GM23338 (cell line): ENCODE results near the gene SHISA8. TPM values are rescaled to one million over a fixed set of nuclear protein-coding genes. Genes with fewer than 3 reads are reported as not detected.

ENCODE experiments used
- ATAC-seq: fragments of 200-7000 bp; cut with Tn5 transposase; 3 replicates; pipeline ENCODE4 v1.9.1; 2020
- DNase-seq: peaks from one replicate; pipeline ENCODE4 v3.0.0-alpha.2; 2015; ENCODE audit warnings: low spot score
- H2AFZ ChIP-seq: fragments of 200-600 bp; sonication (generic); 2 replicates; pipeline ENCODE4 v1.8.0; 2016; ENCODE audit warnings: antibody characterized with exemption, mild to moderate bottlenecking, moderate library complexity
- H3F3A ChIP-seq: fragments of 200-600 bp; sonication (generic); replicated peaks from 2 replicates; pipeline ENCODE4 v1.8.0; 2017; ENCODE audit warnings: antibody characterized with exemption, mixed run types, low read depth
- H3K27ac ChIP-seq: fragments of 200-600 bp; sonication (generic); 2 replicates; pipeline ENCODE4 v1.6.1; 2016; ENCODE audit warnings: low read depth
- H3K27me3 ChIP-seq: fragments of 200-600 bp; sonication (generic); 2 replicates; pipeline ENCODE4 v1.8.0; 2016; ENCODE audit warnings: mild to moderate bottlenecking, mixed run types, moderate library complexity; ENCODE audit not compliant: insufficient read depth
- H3K36me3 ChIP-seq: fragments of 200-600 bp; sonication (generic); 2 replicates; pipeline ENCODE4 v1.8.0; 2016; ENCODE audit warnings: mild to moderate bottlenecking; ENCODE audit not compliant: insufficient read depth
- H3K4me1 ChIP-seq: fragments of 200-600 bp; sonication (generic); 2 replicates; pipeline ENCODE4 v1.8.0; 2016; ENCODE audit warnings: mild to moderate bottlenecking, moderate library complexity; ENCODE audit not compliant: insufficient read depth
- H3K4me2 ChIP-seq: fragments of 200-600 bp; sonication (generic); 2 replicates; pipeline ENCODE4 v1.7.1; 2017; ENCODE audit warnings: mixed run types
- H3K4me3 ChIP-seq: fragments of 200-600 bp; sonication (generic); 2 replicates; pipeline ENCODE4 v1.6.1; 2016; ENCODE audit warnings: mixed run types
- H3K79me2 ChIP-seq: fragments of 200-600 bp; sonication (generic); replicated peaks from 2 replicates; pipeline ENCODE4 v1.8.0; 2017; ENCODE audit warnings: mild to moderate bottlenecking; ENCODE audit not compliant: insufficient read depth
- H3K9me2 ChIP-seq: fragments of 200-600 bp; sonication (generic); 2 replicates; pipeline ENCODE4 v1.8.0; 2017; ENCODE audit not compliant: insufficient read depth
- H4K20me1 ChIP-seq: fragments of 200-600 bp; sonication (generic); replicated peaks from 2 replicates; pipeline ENCODE4 v1.8.0; 2017; ENCODE audit warnings: mild to moderate bottlenecking; ENCODE audit not compliant: insufficient read depth
- H3K27ac Mint-ChIP-seq: 2 replicates; pipeline ENCODE4 v1.8.0; 2020; ENCODE audit warnings: inconsistent platforms, mild to moderate bottlenecking, moderate library complexity, mixed read lengths
- H3K27me3 Mint-ChIP-seq: 3 replicates; pipeline ENCODE4 v1.8.0; 2022; ENCODE audit warnings: low read depth, mild to moderate bottlenecking, moderate library complexity, mixed read lengths, inconsistent platforms; ENCODE audit not compliant: insufficient read depth, poor library complexity
- H3K36me3 Mint-ChIP-seq: 3 replicates; pipeline ENCODE4 v1.8.0; 2021; ENCODE audit warnings: low read depth, mild to moderate bottlenecking, inconsistent platforms, moderate library complexity, mixed read lengths
- H3K4me1 Mint-ChIP-seq: 3 replicates; pipeline ENCODE4 v1.8.0; 2020; ENCODE audit warnings: mild to moderate bottlenecking, inconsistent platforms, mixed read lengths
- H3K4me3 Mint-ChIP-seq: 3 replicates; pipeline ENCODE4 v1.8.0; 2021; ENCODE audit warnings: moderate library complexity, mild to moderate bottlenecking, inconsistent platforms, mixed read lengths
- H3K9me3 Mint-ChIP-seq: 3 replicates; pipeline ENCODE4 v1.8.0; 2020; ENCODE audit warnings: moderate library complexity, mild to moderate bottlenecking, inconsistent platforms, mixed read lengths
- CREB1 ChIP-seq: fragments of 250-450 bp; sonication (Bioruptor Pico); IDR thresholded peaks from 2 replicates; pipeline ENCODE4 v1.5.0; 2020; ENCODE audit warnings: low read depth, mild to moderate bottlenecking, moderate library complexity
- EZH2 ChIP-seq: fragments of 200-600 bp; sonication (generic); IDR thresholded peaks from one replicate; pipeline ENCODE4 v1.8.0; 2017; ENCODE audit warnings: antibody characterized with exemption, mild to moderate bottlenecking, low read depth; ENCODE audit not compliant: unreplicated experiment
- EZH2phosphoT487 ChIP-seq: fragments of 200-600 bp; sonication (generic); IDR thresholded peaks from one replicate; pipeline ENCODE4 v1.8.1; 2018; ENCODE audit warnings: antibody characterized with exemption; ENCODE audit not compliant: unreplicated experiment
- JUNB ChIP-seq: IDR thresholded peaks from one replicate; pipeline ENCODE4 v1.6.1; 2016; ENCODE audit warnings: antibody characterized with exemption; ENCODE audit not compliant: unreplicated experiment
- NANOG ChIP-seq: IDR thresholded peaks from 2 replicates; pipeline ENCODE4 v1.6.1; 2016; ENCODE audit warnings: antibody characterized with exemption, borderline replicate concordance
- POLR2AphosphoS5 ChIP-seq: IDR thresholded peaks from 2 replicates; pipeline ENCODE4 v1.6.1; 2016; ENCODE audit warnings: antibody characterized with exemption, low read depth
- STAT1 ChIP-seq: IDR thresholded peaks from one replicate; pipeline ENCODE4 v1.6.1; 2016; ENCODE audit warnings: antibody characterized with exemption; ENCODE audit not compliant: unreplicated experiment
- ZNF114 ChIP-seq: fragments of 250-450 bp; sonication (Bioruptor Pico); IDR thresholded peaks from 2 replicates; pipeline ENCODE4 v1.5.0; 2020; ENCODE audit warnings: mild to moderate bottlenecking, moderate library complexity
- ZNF331 ChIP-seq: fragments of 250-450 bp; sonication (Bioruptor Pico); IDR thresholded peaks from 2 replicates; pipeline ENCODE4 v1.5.0; 2020; ENCODE audit warnings: low read depth, mild to moderate bottlenecking, moderate library complexity
- polyA plus RNA-seq: library from polyadenylated mRNA; unstranded; fragments of >200 nt; fragmentation: Nextera tagmentation; extraction: Ambion mirVana; gene quantifications from 2 replicates; pipeline ENCODE4 v1.2.1, GENCODE V29; 2016
- total RNA-seq: library from RNA; depleted of rRNA; stranded (reverse); fragments of >200 nt; shearing (Covaris generic); gene quantifications from 2 replicates; pipeline ENCODE4 v1.2.3, GENCODE V29; 2014
- TF ChIP-seq, protein P1 (sequence below): IDR thresholded peaks from one replicate; pipeline ENCODE4 v1.6.1; 2018; ENCODE audit warnings: antibody characterized with exemption; ENCODE audit not compliant: unreplicated experiment
- TF ChIP-seq, protein P2 (sequence below), 2 experiments: fragments of 200-600 bp in 1 of 2; sonication (generic) in 1 of 2; conservative IDR thresholded peaks; 2 replicates each; pipeline versions ENCODE4 v1.5.1 to v1.6.1; 2016 to 2017; ENCODE audit warnings: antibody characterized with exemption in 2 of 2, low read depth in 2 of 2, mild to moderate bottlenecking in 2 of 2, moderate library complexity in 1 of 2
- TF ChIP-seq, protein P3 (sequence below): fragments of 250-450 bp; sonication (Bioruptor Pico); IDR thresholded peaks from 2 replicates; pipeline ENCODE4 v1.5.0; 2020; ENCODE audit warnings: mild to moderate bottlenecking, moderate library complexity
- TF ChIP-seq, protein P4 (sequence below): IDR thresholded peaks from 2 replicates; pipeline ENCODE4 v1.6.1; 2016; ENCODE audit warnings: antibody characterized with exemption

The SHISA8 gene
- total and polyA plus RNA-seq, 2 experiments from 2014 or later, result 5.1 TPM; not detected in 1

DNA sequence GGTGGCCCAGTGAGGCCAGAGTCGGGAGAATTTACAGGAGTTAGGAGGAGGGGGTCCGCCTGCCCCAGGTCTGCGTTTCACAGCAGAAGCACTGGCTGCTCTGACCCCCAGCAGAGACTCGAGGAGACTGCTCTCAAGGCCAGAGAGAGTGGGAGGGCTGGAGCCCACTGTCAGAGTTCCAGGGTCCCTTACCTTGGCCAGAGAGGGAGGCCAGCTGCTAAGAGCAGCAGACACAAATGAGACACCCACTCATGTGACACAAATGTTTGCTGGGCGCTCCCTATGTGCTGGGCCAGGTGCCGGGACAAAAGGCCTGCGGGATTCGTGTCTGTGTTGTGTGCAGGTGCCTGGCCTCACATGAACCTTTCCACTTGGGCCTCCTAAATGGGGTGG lies 14.5 kb upstream of the SHISA8 start:
- no peaks in the 10 kb centered on the region; the same call in none of the 2 replicates for H3K4me1 ChIP-seq
- peaks cover 58% of the 10 kb centered on the region for H3K27me3 Mint-ChIP-seq
- no peak overlapping the region for H3K4me2 ChIP-seq
- no peaks in the 10 kb centered on the region for H3K9me2 ChIP-seq
- TF ChIP-seq, protein P1, sequence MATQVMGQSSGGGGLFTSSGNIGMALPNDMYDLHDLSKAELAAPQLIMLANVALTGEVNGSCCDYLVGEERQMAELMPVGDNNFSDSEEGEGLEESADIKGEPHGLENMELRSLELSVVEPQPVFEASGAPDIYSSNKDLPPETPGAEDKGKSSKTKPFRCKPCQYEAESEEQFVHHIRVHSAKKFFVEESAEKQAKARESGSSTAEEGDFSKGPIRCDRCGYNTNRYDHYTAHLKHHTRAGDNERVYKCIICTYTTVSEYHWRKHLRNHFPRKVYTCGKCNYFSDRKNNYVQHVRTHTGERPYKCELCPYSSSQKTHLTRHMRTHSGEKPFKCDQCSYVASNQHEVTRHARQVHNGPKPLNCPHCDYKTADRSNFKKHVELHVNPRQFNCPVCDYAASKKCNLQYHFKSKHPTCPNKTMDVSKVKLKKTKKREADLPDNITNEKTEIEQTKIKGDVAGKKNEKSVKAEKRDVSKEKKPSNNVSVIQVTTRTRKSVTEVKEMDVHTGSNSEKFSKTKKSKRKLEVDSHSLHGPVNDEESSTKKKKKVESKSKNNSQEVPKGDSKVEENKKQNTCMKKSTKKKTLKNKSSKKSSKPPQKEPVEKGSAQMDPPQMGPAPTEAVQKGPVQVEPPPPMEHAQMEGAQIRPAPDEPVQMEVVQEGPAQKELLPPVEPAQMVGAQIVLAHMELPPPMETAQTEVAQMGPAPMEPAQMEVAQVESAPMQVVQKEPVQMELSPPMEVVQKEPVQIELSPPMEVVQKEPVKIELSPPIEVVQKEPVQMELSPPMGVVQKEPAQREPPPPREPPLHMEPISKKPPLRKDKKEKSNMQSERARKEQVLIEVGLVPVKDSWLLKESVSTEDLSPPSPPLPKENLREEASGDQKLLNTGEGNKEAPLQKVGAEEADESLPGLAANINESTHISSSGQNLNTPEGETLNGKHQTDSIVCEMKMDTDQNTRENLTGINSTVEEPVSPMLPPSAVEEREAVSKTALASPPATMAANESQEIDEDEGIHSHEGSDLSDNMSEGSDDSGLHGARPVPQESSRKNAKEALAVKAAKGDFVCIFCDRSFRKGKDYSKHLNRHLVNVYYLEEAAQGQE, result no peak
- no peak for TF ChIP-seq POLR2AphosphoS5
- TF ChIP-seq, protein P2, sequence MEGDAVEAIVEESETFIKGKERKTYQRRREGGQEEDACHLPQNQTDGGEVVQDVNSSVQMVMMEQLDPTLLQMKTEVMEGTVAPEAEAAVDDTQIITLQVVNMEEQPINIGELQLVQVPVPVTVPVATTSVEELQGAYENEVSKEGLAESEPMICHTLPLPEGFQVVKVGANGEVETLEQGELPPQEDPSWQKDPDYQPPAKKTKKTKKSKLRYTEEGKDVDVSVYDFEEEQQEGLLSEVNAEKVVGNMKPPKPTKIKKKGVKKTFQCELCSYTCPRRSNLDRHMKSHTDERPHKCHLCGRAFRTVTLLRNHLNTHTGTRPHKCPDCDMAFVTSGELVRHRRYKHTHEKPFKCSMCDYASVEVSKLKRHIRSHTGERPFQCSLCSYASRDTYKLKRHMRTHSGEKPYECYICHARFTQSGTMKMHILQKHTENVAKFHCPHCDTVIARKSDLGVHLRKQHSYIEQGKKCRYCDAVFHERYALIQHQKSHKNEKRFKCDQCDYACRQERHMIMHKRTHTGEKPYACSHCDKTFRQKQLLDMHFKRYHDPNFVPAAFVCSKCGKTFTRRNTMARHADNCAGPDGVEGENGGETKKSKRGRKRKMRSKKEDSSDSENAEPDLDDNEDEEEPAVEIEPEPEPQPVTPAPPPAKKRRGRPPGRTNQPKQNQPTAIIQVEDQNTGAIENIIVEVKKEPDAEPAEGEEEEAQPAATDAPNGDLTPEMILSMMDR (conservative IDR thresholded peaks at IDR 0.05; ENCODE audit: low read depth in 2 of 2), result no peak
- TF ChIP-seq ZNF114, result no peak
- TF ChIP-seq EZH2, result no peak
- TF ChIP-seq STAT1, result no peak
- TF ChIP-seq JUNB, result no peak
- no peak for TF ChIP-seq ZNF331
- TF ChIP-seq CREB1 (CRISPR knock-in tag), result no peak
- no peak for TF ChIP-seq EZH2phosphoT487
- no peak for TF ChIP-seq NANOG
- TF ChIP-seq, protein P3, sequence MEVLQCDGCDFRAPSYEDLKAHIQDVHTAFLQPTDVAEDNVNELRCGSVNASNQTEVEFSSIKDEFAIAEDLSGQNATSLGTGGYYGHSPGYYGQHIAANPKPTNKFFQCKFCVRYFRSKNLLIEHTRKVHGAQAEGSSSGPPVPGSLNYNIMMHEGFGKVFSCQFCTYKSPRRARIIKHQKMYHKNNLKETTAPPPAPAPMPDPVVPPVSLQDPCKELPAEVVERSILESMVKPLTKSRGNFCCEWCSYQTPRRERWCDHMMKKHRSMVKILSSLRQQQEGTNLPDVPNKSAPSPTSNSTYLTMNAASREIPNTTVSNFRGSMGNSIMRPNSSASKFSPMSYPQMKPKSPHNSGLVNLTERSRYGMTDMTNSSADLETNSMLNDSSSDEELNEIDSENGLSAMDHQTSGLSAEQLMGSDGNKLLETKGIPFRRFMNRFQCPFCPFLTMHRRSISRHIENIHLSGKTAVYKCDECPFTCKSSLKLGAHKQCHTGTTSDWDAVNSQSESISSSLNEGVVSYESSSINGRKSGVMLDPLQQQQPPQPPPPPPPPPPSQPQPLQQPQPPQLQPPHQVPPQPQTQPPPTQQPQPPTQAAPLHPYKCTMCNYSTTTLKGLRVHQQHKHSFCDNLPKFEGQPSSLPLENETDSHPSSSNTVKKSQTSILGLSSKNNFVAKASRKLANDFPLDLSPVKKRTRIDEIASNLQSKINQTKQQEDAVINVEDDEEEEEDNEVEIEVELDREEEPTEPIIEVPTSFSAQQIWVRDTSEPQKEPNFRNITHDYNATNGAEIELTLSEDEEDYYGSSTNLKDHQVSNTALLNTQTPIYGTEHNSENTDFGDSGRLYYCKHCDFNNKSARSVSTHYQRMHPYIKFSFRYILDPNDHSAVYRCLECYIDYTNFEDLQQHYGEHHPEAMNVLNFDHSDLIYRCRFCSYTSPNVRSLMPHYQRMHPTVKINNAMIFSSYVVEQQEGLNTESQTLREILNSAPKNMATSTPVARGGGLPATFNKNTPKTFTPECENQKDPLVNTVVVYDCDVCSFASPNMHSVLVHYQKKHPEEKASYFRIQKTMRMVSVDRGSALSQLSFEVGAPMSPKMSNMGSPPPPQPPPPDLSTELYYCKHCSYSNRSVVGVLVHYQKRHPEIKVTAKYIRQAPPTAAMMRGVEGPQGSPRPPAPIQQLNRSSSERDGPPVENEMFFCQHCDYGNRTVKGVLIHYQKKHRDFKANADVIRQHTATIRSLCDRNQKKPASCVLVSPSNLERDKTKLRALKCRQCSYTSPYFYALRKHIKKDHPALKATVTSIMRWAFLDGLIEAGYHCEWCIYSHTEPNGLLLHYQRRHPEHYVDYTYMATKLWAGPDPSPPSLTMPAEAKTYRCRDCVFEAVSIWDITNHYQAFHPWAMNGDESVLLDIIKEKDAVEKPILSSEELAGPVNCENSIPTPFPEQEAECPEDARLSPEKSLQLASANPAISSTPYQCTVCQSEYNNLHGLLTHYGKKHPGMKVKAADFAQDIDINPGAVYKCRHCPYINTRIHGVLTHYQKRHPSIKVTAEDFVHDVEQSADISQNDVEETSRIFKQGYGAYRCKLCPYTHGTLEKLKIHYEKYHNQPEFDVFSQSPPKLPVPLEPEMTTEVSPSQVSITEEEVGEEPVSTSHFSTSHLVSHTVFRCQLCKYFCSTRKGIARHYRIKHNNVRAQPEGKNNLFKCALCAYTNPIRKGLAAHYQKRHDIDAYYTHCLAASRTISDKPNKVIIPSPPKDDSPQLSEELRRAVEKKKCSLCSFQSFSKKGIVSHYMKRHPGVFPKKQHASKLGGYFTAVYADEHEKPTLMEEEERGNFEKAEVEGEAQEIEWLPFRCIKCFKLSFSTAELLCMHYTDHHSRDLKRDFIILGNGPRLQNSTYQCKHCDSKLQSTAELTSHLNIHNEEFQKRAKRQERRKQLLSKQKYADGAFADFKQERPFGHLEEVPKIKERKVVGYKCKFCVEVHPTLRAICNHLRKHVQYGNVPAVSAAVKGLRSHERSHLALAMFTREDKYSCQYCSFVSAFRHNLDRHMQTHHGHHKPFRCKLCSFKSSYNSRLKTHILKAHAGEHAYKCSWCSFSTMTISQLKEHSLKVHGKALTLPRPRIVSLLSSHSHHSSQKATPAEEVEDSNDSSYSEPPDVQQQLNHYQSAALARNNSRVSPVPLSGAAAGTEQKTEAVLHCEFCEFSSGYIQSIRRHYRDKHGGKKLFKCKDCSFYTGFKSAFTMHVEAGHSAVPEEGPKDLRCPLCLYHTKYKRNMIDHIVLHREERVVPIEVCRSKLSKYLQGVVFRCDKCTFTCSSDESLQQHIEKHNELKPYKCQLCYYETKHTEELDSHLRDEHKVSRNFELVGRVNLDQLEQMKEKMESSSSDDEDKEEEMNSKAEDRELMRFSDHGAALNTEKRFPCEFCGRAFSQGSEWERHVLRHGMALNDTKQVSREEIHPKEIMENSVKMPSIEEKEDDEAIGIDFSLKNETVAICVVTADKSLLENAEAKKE (CRISPR knock-in tag), result no peak
- TF ChIP-seq, protein P4, sequence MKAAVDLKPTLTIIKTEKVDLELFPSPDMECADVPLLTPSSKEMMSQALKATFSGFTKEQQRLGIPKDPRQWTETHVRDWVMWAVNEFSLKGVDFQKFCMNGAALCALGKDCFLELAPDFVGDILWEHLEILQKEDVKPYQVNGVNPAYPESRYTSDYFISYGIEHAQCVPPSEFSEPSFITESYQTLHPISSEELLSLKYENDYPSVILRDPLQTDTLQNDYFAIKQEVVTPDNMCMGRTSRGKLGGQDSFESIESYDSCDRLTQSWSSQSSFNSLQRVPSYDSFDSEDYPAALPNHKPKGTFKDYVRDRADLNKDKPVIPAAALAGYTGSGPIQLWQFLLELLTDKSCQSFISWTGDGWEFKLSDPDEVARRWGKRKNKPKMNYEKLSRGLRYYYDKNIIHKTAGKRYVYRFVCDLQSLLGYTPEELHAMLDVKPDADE, result no peak
- ATAC-seq (no peak), DNase-seq (no peak)
- H3K4me1 Mint-ChIP-seq, result peaks cover 13% of the 10 kb centered on the region
- no peak overlapping the region for H3K27ac ChIP-seq
- peaks cover 8% of the 10 kb centered on the region; the same call in 1 of the 2 replicates for H3F3A ChIP-seq
- no peaks in the 10 kb centered on the region for H3K36me3 ChIP-seq
- no peaks in the 10 kb centered on the region for H3K79me2 ChIP-seq
- no peak overlapping the region for H2AFZ ChIP-seq
- no peaks in the 10 kb centered on the region; the same call in 2 of the 3 replicates for H3K9me3 Mint-ChIP-seq
- no peak overlapping the region for H3K27ac Mint-ChIP-seq
- H4K20me1 ChIP-seq, result peaks cover 7% of the 10 kb centered on the region
- H3K36me3 Mint-ChIP-seq, result no peaks in the 10 kb centered on the region; the same call in 2 of the 3 replicates
- no peak overlapping the region for H3K4me3 ChIP-seq
- H3K4me3 Mint-ChIP-seq, result no peak overlapping the region
- H3K27me3 ChIP-seq, result peaks cover 43% of the 10 kb centered on the region
